Measurements from ENCODE around the gene ZBTB20.
"Not testable (repeated sequence)": the region's sequence is repeated elsewhere in the genome, so short reads cannot be mapped to it uniquely, and the experiment has no call there.

The ZBTB20 gene

GRCh38 chr3:114706591-114707232 is 440.4 kb downstream of the ZBTB20 start:
- no peak for DNase-seq (ENCODE audit: low read depth in 1 of 2, low spot score in 1 of 2)
- no peak for TF ChIP-seq JUND (IDR thresholded peaks at IDR 0.05; ENCODE audit: low read depth)
- in situ Hi-C loops (cut with HindIII; ENCODE audit: low pct_unique_long_range_greater_than_20kb, low sequenced_read_pairs), result no loop called here

- DNase-seq (ENCODE audit: low read depth in 1 of 2, low spot score in 1 of 2), result no peak
- in situ Hi-C loops (cut with HindIII; ENCODE audit: low pct_unique_long_range_greater_than_20kb, low sequenced_read_pairs), result no loop called here
- no peak for TF ChIP-seq JUND (IDR thresholded peaks at IDR 0.05; ENCODE audit: low read depth)
Observed at GRCh38 chr3:114700637-114701234, 446.4 kb downstream of the ZBTB20 start.

GRCh38 chr3:114698146-114699105 is 448.7 kb downstream of the ZBTB20 start:
- in situ Hi-C loops (cut with HindIII; ENCODE audit: low pct_unique_long_range_greater_than_20kb, low sequenced_read_pairs), result no loop called here
- peak in 1 of 2 experiments; percentile 16 for DNase-seq (ENCODE audit: low read depth in 1 of 2, low spot score in 1 of 2)
- TF ChIP-seq JUND (IDR thresholded peaks at IDR 0.05; ENCODE audit: low read depth), result no peak

GRCh38 chr3:114697401-114697800 is 449.7 kb downstream of the ZBTB20 start:
- in situ Hi-C loops (cut with HindIII; ENCODE audit: low pct_unique_long_range_greater_than_20kb, low sequenced_read_pairs), result no loop called here
- no peak for TF ChIP-seq JUND (IDR thresholded peaks at IDR 0.05; ENCODE audit: low read depth)
- DNase-seq (ENCODE audit: low read depth in 1 of 2, low spot score in 1 of 2), result no peak

- no peak for DNase-seq (ENCODE audit: low read depth in 1 of 2, low spot score in 1 of 2)
- in situ Hi-C loops (cut with HindIII; ENCODE audit: low pct_unique_long_range_greater_than_20kb, low sequenced_read_pairs), result no loop called here
- no peak for TF ChIP-seq JUND (IDR thresholded peaks at IDR 0.05; ENCODE audit: low read depth)
Observed at GRCh38 chr3:114694251-114694650, 452.8 kb downstream of the ZBTB20 start.

- peak in 1 of 2 experiments; percentile 21 for DNase-seq (ENCODE audit: low read depth in 1 of 2, low spot score in 1 of 2)
- no peak for TF ChIP-seq JUND (IDR thresholded peaks at IDR 0.05; ENCODE audit: low read depth)
- in situ Hi-C loops (cut with HindIII; ENCODE audit: low pct_unique_long_range_greater_than_20kb, low sequenced_read_pairs), result no loop called here
Observed at GRCh38 chr3:114691871-114692270, 455.2 kb downstream of the ZBTB20 start.

- in situ Hi-C loops (cut with HindIII; ENCODE audit: low pct_unique_long_range_greater_than_20kb, low sequenced_read_pairs), result no loop called here
- no peak for DNase-seq (ENCODE audit: low read depth in 1 of 2, low spot score in 1 of 2)
- TF ChIP-seq JUND (IDR thresholded peaks at IDR 0.05; ENCODE audit: low read depth), result no peak
Observed at GRCh38 chr3:114690911-114691310, 456.2 kb downstream of the ZBTB20 start.

GRCh38 chr3:114687151-114687550 is 459.9 kb downstream of the ZBTB20 start:
- in situ Hi-C loops (cut with HindIII; ENCODE audit: low pct_unique_long_range_greater_than_20kb, low sequenced_read_pairs), result no loop called here
- TF ChIP-seq JUND (IDR thresholded peaks at IDR 0.05; ENCODE audit: low read depth), result no peak
- DNase-seq (ENCODE audit: low read depth in 1 of 2, low spot score in 1 of 2), result no peak

GRCh38 chr3:114686621-114687020 is 460.5 kb downstream of the ZBTB20 start:
- in situ Hi-C loops (cut with HindIII; ENCODE audit: low pct_unique_long_range_greater_than_20kb, low sequenced_read_pairs), result no loop called here
- no peak for TF ChIP-seq JUND (IDR thresholded peaks at IDR 0.05; ENCODE audit: low read depth)
- DNase-seq (ENCODE audit: low read depth in 1 of 2, low spot score in 1 of 2), result no peak

GRCh38 chr3:114685161-114685560 is 461.9 kb downstream of the ZBTB20 start:
- in situ Hi-C loops (cut with HindIII; ENCODE audit: low pct_unique_long_range_greater_than_20kb, low sequenced_read_pairs), result no loop called here
- no peak for DNase-seq (ENCODE audit: low read depth in 1 of 2, low spot score in 1 of 2)
- no peak for TF ChIP-seq JUND (IDR thresholded peaks at IDR 0.05; ENCODE audit: low read depth)

GRCh38 chr3:114680299-114680698 is 466.8 kb downstream of the ZBTB20 start:
- TF ChIP-seq JUND (IDR thresholded peaks at IDR 0.05; ENCODE audit: low read depth), result no peak
- in situ Hi-C loops (cut with HindIII; ENCODE audit: low pct_unique_long_range_greater_than_20kb, low sequenced_read_pairs), result no loop called here
- no peak for DNase-seq (ENCODE audit: low read depth in 1 of 2, low spot score in 1 of 2)

GRCh38 chr3:114679773-114680172 is 467.3 kb downstream of the ZBTB20 start:
- in situ Hi-C loops (cut with HindIII; ENCODE audit: low pct_unique_long_range_greater_than_20kb, low sequenced_read_pairs); DNase-seq (ENCODE audit: low read depth in 1 of 2, low spot score in 1 of 2): not testable (repeated sequence)

GRCh38 chr3:114675104-114675503 is 472.0 kb downstream of the ZBTB20 start:
- no peak for DNase-seq (ENCODE audit: low read depth in 1 of 2, low spot score in 1 of 2)
- in situ Hi-C loops (cut with HindIII; ENCODE audit: low pct_unique_long_range_greater_than_20kb, low sequenced_read_pairs), result no loop called here

More at GRCh38 chr3:114675104-114675503, 472.0 kb downstream of the ZBTB20 start:
- TF ChIP-seq JUND (IDR thresholded peaks at IDR 0.05; ENCODE audit: low read depth), result no peak
